SU-DHL-6 (cell line): Measurements from ENCODE around the gene BLCAP.

Experiments
- H2AFZ ChIP-seq: fragments of 200-600 bp; sonication (generic); 2 replicates; pipeline ENCODE4 v1.6.1; 2014; ENCODE audit warnings: low read depth, mild to moderate bottlenecking, moderate library complexity, mixed read lengths, antibody characterized with exemption, low read length; ENCODE audit not compliant: severe bottlenecking
- H3F3A ChIP-seq: fragments of 200-600 bp; shearing (Covaris generic); 2 replicates; pipeline ENCODE4 v1.6.0; 2016; ENCODE audit warnings: antibody characterized with exemption, mild to moderate bottlenecking; ENCODE audit not compliant: insufficient read depth
- H3K27ac ChIP-seq: fragments of 200-600 bp; sonication (generic); 2 replicates; pipeline ENCODE4 v1.5.1; 2016; ENCODE audit warnings: low read depth, mild to moderate bottlenecking, low read length, moderate library complexity, mixed read lengths
- H3K27me3 ChIP-seq: fragments of 200-600 bp; sonication (generic), shearing (Covaris generic); 2 replicates; pipeline ENCODE4 v1.6.0; 2014; ENCODE audit warnings: mild to moderate bottlenecking, low read length
- H3K36me3 ChIP-seq: fragments of 200-600 bp; sonication (generic); 2 replicates; pipeline ENCODE4 v1.6.1; 2014; ENCODE audit warnings: mild to moderate bottlenecking, low read length, mixed read lengths
- H3K4me2 ChIP-seq: fragments of 300-600, 200-600 bp; shearing (Covaris generic), sonication (generic); 2 replicates; pipeline ENCODE4 v1.6.0; 2014; ENCODE audit warnings: low read length, low read depth, mild to moderate bottlenecking; ENCODE audit not compliant: poor library complexity, severe bottlenecking
- H3K4me3 ChIP-seq: fragments of 200-600 bp; sonication (generic); 2 replicates; pipeline ENCODE4 v1.5.1; 2014; ENCODE audit warnings: antibody characterized with exemption, low read length, mild to moderate bottlenecking, mixed read lengths; ENCODE audit not compliant: insufficient read depth, poor library complexity, severe bottlenecking
- H3K79me2 ChIP-seq: fragments of 200-600 bp; sonication (generic); 2 replicates; pipeline ENCODE4 v1.6.1; 2014; ENCODE audit warnings: mild to moderate bottlenecking, low read length, moderate library complexity; ENCODE audit not compliant: insufficient read depth
- H3K9ac ChIP-seq: fragments of 200-600 bp; sonication (generic); 2 replicates; pipeline ENCODE4 v1.7.0; 2014; ENCODE audit warnings: mild to moderate bottlenecking, low read length
- H3K9me2 ChIP-seq: fragments of 200-600 bp; sonication (generic); replicated peaks from 2 replicates; pipeline ENCODE4 v1.6.1; 2014; ENCODE audit warnings: low read length; ENCODE audit not compliant: insufficient read depth
- H3K9me3 ChIP-seq: fragments of 200-600 bp; sonication (generic); 2 replicates; pipeline ENCODE4 v1.6.1; 2014; ENCODE audit warnings: low read length, mixed read lengths; ENCODE audit not compliant: insufficient read depth
- H4K20me1 ChIP-seq: fragments of 200-600 bp; sonication (generic); 2 replicates; pipeline ENCODE4 v1.6.1; 2014; ENCODE audit warnings: low read depth, mild to moderate bottlenecking, antibody characterized with exemption, low read length, moderate library complexity, mixed read lengths
- EZH2phosphoT487 ChIP-seq: fragments of 200-600 bp; sonication (generic), shearing (Covaris generic); conservative IDR thresholded peaks from 2 replicates; pipeline ENCODE4 v1.6.1; 2018; ENCODE audit warnings: mild to moderate bottlenecking, antibody characterized with exemption, low read length, moderate library complexity, mixed read lengths
- TF ChIP-seq, protein P1 (sequence below): fragments of 200-600 bp; sonication (generic); IDR thresholded peaks from one replicate; pipeline ENCODE4 v1.5.1; 2017; ENCODE audit warnings: antibody characterized with exemption, mild to moderate bottlenecking, low read length, moderate library complexity; ENCODE audit not compliant: insufficient read depth, poor library complexity, severe bottlenecking

The BLCAP gene

DNA sequence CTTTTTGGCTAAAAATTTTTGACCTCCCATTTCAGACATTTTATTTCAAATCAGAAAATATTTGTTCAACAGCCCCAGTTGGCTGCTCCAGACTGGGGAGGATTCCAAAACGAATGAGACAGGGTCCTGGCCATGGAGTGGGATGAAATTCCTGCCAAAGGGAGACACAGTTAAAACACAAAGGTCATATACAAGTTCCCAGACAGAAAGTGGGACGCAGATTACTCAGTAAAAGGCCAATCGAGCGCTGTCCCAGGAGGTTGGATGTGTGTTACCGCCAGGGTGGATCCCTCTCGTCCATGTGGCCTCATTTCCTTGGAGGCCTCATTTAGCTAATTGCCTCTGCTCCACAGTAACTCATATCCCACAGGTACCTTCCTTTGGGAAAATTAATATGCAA is 48.4 kb downstream of the BLCAP start:
- Histone ChIP-seq H3K4me3 (no peak overlapping the region), H3K27me3 (no peaks in the 10 kb centered on the region), H3K36me3 (no peaks in the 10 kb centered on the region), H3K9me2 (no peaks in the 10 kb centered on the region), H3K9ac (no peak overlapping the region), H3K4me2 (no peak overlapping the region), H3K9me3 (no peaks in the 10 kb centered on the region), H4K20me1 (no peaks in the 10 kb centered on the region), H3K79me2 (no peaks in the 10 kb centered on the region), H3K27ac (no peak overlapping the region), H2AFZ (no peak overlapping the region), H3F3A (no peaks in the 10 kb centered on the region)
- no peak for TF ChIP-seq EZH2phosphoT487
- TF ChIP-seq, protein P1, sequence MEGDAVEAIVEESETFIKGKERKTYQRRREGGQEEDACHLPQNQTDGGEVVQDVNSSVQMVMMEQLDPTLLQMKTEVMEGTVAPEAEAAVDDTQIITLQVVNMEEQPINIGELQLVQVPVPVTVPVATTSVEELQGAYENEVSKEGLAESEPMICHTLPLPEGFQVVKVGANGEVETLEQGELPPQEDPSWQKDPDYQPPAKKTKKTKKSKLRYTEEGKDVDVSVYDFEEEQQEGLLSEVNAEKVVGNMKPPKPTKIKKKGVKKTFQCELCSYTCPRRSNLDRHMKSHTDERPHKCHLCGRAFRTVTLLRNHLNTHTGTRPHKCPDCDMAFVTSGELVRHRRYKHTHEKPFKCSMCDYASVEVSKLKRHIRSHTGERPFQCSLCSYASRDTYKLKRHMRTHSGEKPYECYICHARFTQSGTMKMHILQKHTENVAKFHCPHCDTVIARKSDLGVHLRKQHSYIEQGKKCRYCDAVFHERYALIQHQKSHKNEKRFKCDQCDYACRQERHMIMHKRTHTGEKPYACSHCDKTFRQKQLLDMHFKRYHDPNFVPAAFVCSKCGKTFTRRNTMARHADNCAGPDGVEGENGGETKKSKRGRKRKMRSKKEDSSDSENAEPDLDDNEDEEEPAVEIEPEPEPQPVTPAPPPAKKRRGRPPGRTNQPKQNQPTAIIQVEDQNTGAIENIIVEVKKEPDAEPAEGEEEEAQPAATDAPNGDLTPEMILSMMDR = no peak

DNA sequence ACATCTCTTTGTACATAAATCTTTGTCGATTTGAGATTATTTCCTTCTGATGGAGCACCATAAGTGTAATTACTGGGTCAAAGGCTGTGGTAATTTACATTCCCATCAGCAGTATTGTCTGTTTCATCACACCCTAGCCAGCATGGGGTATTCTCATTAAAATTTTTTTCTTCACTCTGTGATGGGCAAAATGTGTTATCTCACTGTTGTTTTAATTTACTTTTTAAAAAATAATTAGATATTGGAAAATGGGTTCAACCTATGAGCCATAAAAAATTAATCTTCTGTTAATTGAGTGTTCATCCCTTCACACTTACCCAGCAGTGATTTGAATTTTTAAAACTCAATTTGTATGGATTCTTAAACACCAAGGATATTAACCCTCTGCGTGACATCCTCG is 50.6 kb downstream of the BLCAP start:
- H2AFZ ChIP-seq = no peak overlapping the region
- no peaks in the 10 kb centered on the region for H3K9me2 ChIP-seq
- H4K20me1 ChIP-seq = no peaks in the 10 kb centered on the region
- no peaks in the 10 kb centered on the region for H3F3A ChIP-seq
- H3K27me3 ChIP-seq = no peaks in the 10 kb centered on the region
- H3K4me3 ChIP-seq = no peak overlapping the region
- no peak overlapping the region for H3K9ac ChIP-seq
- H3K9me3 ChIP-seq = no peaks in the 10 kb centered on the region
- no peak overlapping the region for H3K27ac ChIP-seq
- H3K4me2 ChIP-seq = no peak overlapping the region
- H3K79me2 ChIP-seq = no peaks in the 10 kb centered on the region
- TF ChIP-seq, protein P1 = no peak
- TF ChIP-seq EZH2phosphoT487 = no peak
- no peaks in the 10 kb centered on the region for H3K36me3 ChIP-seq

DNA sequence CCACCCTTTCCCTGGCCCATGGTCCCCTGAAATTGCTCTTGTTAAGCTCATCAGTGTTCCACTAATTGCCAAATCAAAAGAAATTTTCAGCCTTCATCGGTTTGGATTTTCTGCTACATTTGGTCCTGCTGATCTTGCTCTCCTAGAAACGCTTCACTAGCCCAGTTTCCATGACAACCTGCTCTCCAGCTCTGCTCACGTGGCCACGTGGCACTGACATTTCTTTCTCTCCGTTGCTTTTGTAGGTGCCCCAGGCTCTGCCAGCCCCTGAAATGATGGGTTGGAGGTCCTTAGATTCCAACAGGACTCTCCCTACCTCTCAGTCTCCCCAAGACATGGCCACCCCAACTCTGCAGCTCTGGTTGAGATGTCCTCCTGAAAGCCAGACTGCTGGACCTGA is 52.4 kb downstream of the BLCAP start:
- Histone ChIP-seq H3K4me2 (no peak overlapping the region), H3K36me3 (no peaks in the 10 kb centered on the region), H3K4me3 (no peak overlapping the region), H3K9ac (no peak overlapping the region), H4K20me1 (no peaks in the 10 kb centered on the region), H3K27ac (no peak overlapping the region), H3K27me3 (no peaks in the 10 kb centered on the region), H3K9me2 (no peaks in the 10 kb centered on the region), H2AFZ (no peak overlapping the region), H3F3A (no peaks in the 10 kb centered on the region), H3K79me2 (no peaks in the 10 kb centered on the region), H3K9me3 (no peaks in the 10 kb centered on the region)
- TF ChIP-seq EZH2phosphoT487 = no peak
- TF ChIP-seq, protein P1 = no peak

DNA sequence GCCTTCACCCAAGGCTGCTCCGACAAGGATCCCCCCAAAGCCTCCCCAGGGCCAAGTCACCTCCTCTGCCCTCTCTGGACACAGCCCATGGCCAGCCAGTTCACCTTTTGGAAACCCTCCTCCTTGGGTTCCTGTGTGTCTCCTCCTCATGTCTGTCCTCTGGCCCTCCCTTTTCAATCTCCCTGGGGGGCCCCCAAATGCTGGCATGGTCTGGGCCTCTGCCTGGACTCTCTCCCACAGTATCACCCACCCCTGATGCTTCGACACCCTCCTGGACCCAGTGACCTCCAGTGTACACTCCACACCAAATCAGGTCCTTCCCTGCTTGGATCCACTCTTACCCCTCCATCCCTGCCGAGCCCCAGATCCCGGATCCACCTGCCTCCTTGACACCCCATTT is 53.3 kb downstream of the BLCAP start:
- Histone ChIP-seq H3K4me3 (no peak overlapping the region), H4K20me1 (no peaks in the 10 kb centered on the region), H3K4me2 (no peak overlapping the region), H3F3A (no peaks in the 10 kb centered on the region), H2AFZ (no peak overlapping the region), H3K27ac (no peak overlapping the region), H3K9me2 (no peaks in the 10 kb centered on the region), H3K9ac (no peak overlapping the region), H3K79me2 (no peaks in the 10 kb centered on the region), H3K36me3 (no peaks in the 10 kb centered on the region), H3K27me3 (no peaks in the 10 kb centered on the region), H3K9me3 (no peaks in the 10 kb centered on the region)
- TF ChIP-seq EZH2phosphoT487 = no peak
- TF ChIP-seq, protein P1 = no peak
